ENCODE measurements around the gene TMEM187. TPM values are rescaled to one million over a fixed set of nuclear protein-coding genes. Genes with fewer than 3 reads are reported as not detected.

The TMEM187 gene
- total RNA-seq, 4 donors from 2014 or later, result 1.5 to 9.5 (median 5.4) TPM

- peak overlapping the region in 1 of 4 donors; percentile 89 for H3K27ac ChIP-seq
Observed at GRCh38 chrX:153958605-153959004, 13.9 kb upstream of the TMEM187 start.

GRCh38 chrX:153959649-153960048, 12.9 kb upstream of the TMEM187 start:
- Histone ChIP-seq H3K4me3 (no peak overlapping the region), H3K36me3 (peaks cover 0 to 97% of the 10 kb centered on the region in 2 donors), H3K4me1 (peaks cover 0 to 12% (median 0%) of the 10 kb centered on the region in 3 donors), H3K27me3 (no peaks in the 10 kb centered on the region), H3K9me3 (no peaks in the 10 kb centered on the region), H3K27ac (no peak overlapping the region)
- no CpG with 5 or more reads among the region's 15 CpGs for WGBS, 2 donors (ENCODE audit: low coverage in 1 of 2)
- ATAC-seq, result no peak
- TF ChIP-seq POLR2A (IDR thresholded peaks at IDR 0.05) (no peak), CTCF (IDR thresholded peaks at IDR 0.05) (no peak), POLR2AphosphoS5 (IDR thresholded peaks at IDR 0.05) (no peak), EP300 (IDR thresholded peaks at IDR 0.05) (no peak)

More at GRCh38 chrX:153958605-153959004, 13.9 kb upstream of the TMEM187 start:
- Histone ChIP-seq H3K4me3 (no peak overlapping the region), H3K36me3 (peaks cover 0 to 99% of the 10 kb centered on the region in 2 donors), H3K9me3 (no peaks in the 10 kb centered on the region), H3K27me3 (no peaks in the 10 kb centered on the region), H3K4me1 (peaks cover 0 to 17% (median 0%) of the 10 kb centered on the region in 3 donors)
- no peak for TF ChIP-seq EP300 (IDR thresholded peaks at IDR 0.05)
- no peak for TF ChIP-seq CTCF (IDR thresholded peaks at IDR 0.05)
- WGBS, 2 donors (ENCODE audit: low coverage in 1 of 2), result 84% methylated on average over 5 of the region's 14 CpGs; no CpG with 5 or more reads in 1 of the 2 donors
- no peak for ATAC-seq

- Histone ChIP-seq H3K4me3 (no peak overlapping the region), H3K9me3 (no peaks in the 10 kb centered on the region), H3K27ac (no peak overlapping the region), H3K36me3 (peaks cover 0 to 93% of the 10 kb centered on the region in 2 donors), H3K4me1 (peaks cover 0 to 12% (median 0%) of the 10 kb centered on the region in 3 donors), H3K27me3 (no peaks in the 10 kb centered on the region)
- ATAC-seq, result no peak
- no CpG with 5 or more reads among the region's 16 CpGs for WGBS, 2 donors (ENCODE audit: low coverage in 1 of 2)
- TF ChIP-seq CTCF (IDR thresholded peaks at IDR 0.05) (no peak), POLR2AphosphoS5 (IDR thresholded peaks at IDR 0.05) (no peak), POLR2A (IDR thresholded peaks at IDR 0.05) (no peak), EP300 (IDR thresholded peaks at IDR 0.05) (no peak)
Observed at GRCh38 chrX:153960077-153960476, 12.5 kb upstream of the TMEM187 start.

- no peak for TF ChIP-seq POLR2A (IDR thresholded peaks at IDR 0.05)
- TF ChIP-seq POLR2AphosphoS5 (IDR thresholded peaks at IDR 0.05), result no peak
- TF ChIP-seq CTCF (IDR thresholded peaks at IDR 0.05), result no peak
- TF ChIP-seq EP300 (IDR thresholded peaks at IDR 0.05), result no peak
- H3K9me3 ChIP-seq, result no peaks in the 10 kb centered on the region
- H3K27ac ChIP-seq, result peak overlapping the region in 1 of 4 donors; percentile 17
- no peak overlapping the region for H3K4me3 ChIP-seq
- no peaks in the 10 kb centered on the region for H3K27me3 ChIP-seq
- peaks cover 0 to 86% of the 10 kb centered on the region in 2 donors for H3K36me3 ChIP-seq
- peaks cover 0 to 17% (median under 1%) of the 10 kb centered on the region in 3 donors for H3K4me1 ChIP-seq
- 85 to 97% methylated on average over 5 to 6 of the region's 22 CpGs for WGBS, 2 donors (ENCODE audit: low coverage in 1 of 2)
- no peak for ATAC-seq
Observed at GRCh38 chrX:153960786-153961185, 11.8 kb upstream of the TMEM187 start.

- no peaks in the 10 kb centered on the region for H3K27me3 ChIP-seq
- peaks cover 0 to 81% of the 10 kb centered on the region in 2 donors for H3K36me3 ChIP-seq
- WGBS, 2 donors (ENCODE audit: low coverage in 1 of 2), result 60% methylated on average over 4 of the region's 11 CpGs; no CpG with 5 or more reads in 1 of the 2 donors
- H3K9me3 ChIP-seq, result no peaks in the 10 kb centered on the region
- H3K4me1 ChIP-seq, result peaks cover 0 to 22% (median 5%) of the 10 kb centered on the region in 3 donors
- peak overlapping the region in 2 of 4 donors; percentile 17 to 22 for H3K27ac ChIP-seq
- TF ChIP-seq POLR2AphosphoS5 (IDR thresholded peaks at IDR 0.05) (no peak), EP300 (IDR thresholded peaks at IDR 0.05) (no peak), POLR2A (IDR thresholded peaks at IDR 0.05) (no peak), CTCF (IDR thresholded peaks at IDR 0.05) (no peak)
- no peak for ATAC-seq
- no peak overlapping the region for H3K4me3 ChIP-seq
Observed at GRCh38 chrX:153961292-153961691, 11.3 kb upstream of the TMEM187 start.
